H1 (cell line): ENCODE results near the gene FAM168B. TPM values are rescaled to one million over a fixed set of nuclear protein-coding genes. Genes with fewer than 3 reads are reported as not detected.

ENCODE experiments used
- CTCF ChIA-PET: fragments of 300-600 bp; sonication (Branson Sonifier 250); formaldehyde crosslinking; loops from one replicate; lab custom pipeline; 2021; ENCODE audit not compliant: partially characterized antibody; lab: Charles Lee
- POLR2A ChIA-PET: fragments of 300-600 bp; sonication (Branson Sonifier 250); formaldehyde crosslinking; loops from one replicate; lab custom pipeline; 2021; ENCODE audit warnings: inconsistent platforms; ENCODE audit not compliant: partially characterized antibody; lab: Charles Lee
- DNase-seq, 2 experiments: peaks; one replicate each; pipeline versions ENCODE4 v3.0.0 to v3.0.0-alpha.2; 2010 to 2022; ENCODE audit warnings: low spot score in 2 of 2, low read depth in 1 of 2, mixed read lengths in 1 of 2
- FAIRE-seq: peaks from 2 replicates; lab custom pipeline; 2011; peaks lifted over from hg19 to GRCh38; lab: Jason Lieb, UNC
- H2AFZ ChIP-seq: 2 replicates; pipeline ENCODE4 v1.8.1; 2012; ENCODE audit warnings: low read length, inconsistent platforms
- H2AK5ac ChIP-seq: 2 replicates; pipeline ENCODE4 v1.6.1; 2013; ENCODE audit warnings: low read depth, low read length
- H2BK120ac ChIP-seq: replicated peaks from 2 replicates; pipeline ENCODE3; 2013; ENCODE audit warnings: low read depth, low read length, inconsistent platforms
- H2BK12ac ChIP-seq: 2 replicates; pipeline ENCODE4 v1.6.1; 2013; ENCODE audit warnings: low read depth, low read length
- H2BK15ac ChIP-seq: 2 replicates; pipeline ENCODE4 v1.6.1; 2013; ENCODE audit warnings: low read length
- H2BK20ac ChIP-seq: 2 replicates; pipeline ENCODE4 v1.6.1; 2013; ENCODE audit warnings: low read length
- H2BK5ac ChIP-seq: 2 replicates; pipeline ENCODE4 v1.6.1; 2013; ENCODE audit warnings: low read depth, low read length
- H3K14ac ChIP-seq: 2 replicates; pipeline ENCODE4 v1.6.1; 2013; ENCODE audit warnings: inconsistent platforms; ENCODE audit not compliant: insufficient read length
- H3K18ac ChIP-seq: 2 replicates; pipeline ENCODE4 v1.6.1; 2013; ENCODE audit warnings: low read length; ENCODE audit errors: extremely low read depth
- H3K23ac ChIP-seq: 2 replicates; pipeline ENCODE4 v1.6.1; 2013; ENCODE audit warnings: inconsistent platforms; ENCODE audit not compliant: insufficient read length
- H3K23me2 ChIP-seq: 2 replicates; pipeline ENCODE4 v1.6.1; 2013; ENCODE audit warnings: low read depth, low read length
- H3K27ac ChIP-seq: 2 replicates; pipeline ENCODE4 v1.6.1; 2011; ENCODE audit warnings: low read depth, low read length, inconsistent platforms
- H3K27me3 ChIP-seq, 4 experiments: replicated peaks in 1 of 4; 1 replicate in 1 of 4; 2 replicates in 3 of 4; pipeline versions ENCODE4 v1.6.1 to v1.8.1; 2011 to 2013; ENCODE audit warnings: low read length in 3 of 4, mild to moderate bottlenecking in 3 of 4, inconsistent platforms in 2 of 4, mixed read lengths in 2 of 4, moderate library complexity in 1 of 4; ENCODE audit not compliant: control insufficient read depth in 3 of 4, insufficient read depth in 3 of 4; ENCODE audit errors: extremely low read depth in 1 of 4
- H3K36me3 ChIP-seq, 4 experiments: 2 replicates each; pipeline versions ENCODE4 v1.6.1 to v1.8.1; 2011 to 2013; ENCODE audit warnings: mild to moderate bottlenecking in 4 of 4, low read length in 3 of 4, moderate library complexity in 2 of 4, control low read depth in 1 of 4, inconsistent platforms in 1 of 4; ENCODE audit not compliant: insufficient read depth in 4 of 4, control insufficient read depth in 2 of 4
- H3K4ac ChIP-seq: replicated peaks from 2 replicates; pipeline ENCODE3; 2013; ENCODE audit warnings: low read length, low read depth, mixed read lengths, inconsistent platforms; ENCODE audit not compliant: insufficient read length
- H3K4me1 ChIP-seq, 4 experiments: replicated peaks in 1 of 4; 1 replicate in 1 of 4; 2 replicates in 3 of 4; pipeline versions ENCODE4 v1.6.1 to v1.8.1; 2011 to 2013; ENCODE audit warnings: low read length in 3 of 4, inconsistent platforms in 2 of 4, mixed read lengths in 1 of 4; ENCODE audit not compliant: insufficient read depth in 4 of 4, control insufficient read depth in 3 of 4
- H3K4me2 ChIP-seq, 2 experiments: 2 replicates each; pipeline versions ENCODE4 v1.6.1 to v1.8.1; 2011 to 2013; ENCODE audit warnings: low read depth in 2 of 2, low read length in 2 of 2, control low read depth in 1 of 2, inconsistent platforms in 1 of 2, mild to moderate bottlenecking in 1 of 2; ENCODE audit not compliant: insufficient read depth in 1 of 2
- H3K4me3 ChIP-seq, 4 experiments: fragments of 200-600, 300-600 bp in 1 of 4; sonication (generic), shearing (Covaris generic), sonication (Bioruptor Twin) in 1 of 4; 2 replicates each; pipeline versions ENCODE4 v1.5.1 to v1.8.1; 2011 to 2016; ENCODE audit warnings: low read length in 4 of 4, low read depth in 3 of 4, control low read depth in 2 of 4, inconsistent platforms in 2 of 4, mild to moderate bottlenecking in 2 of 4, mixed read lengths in 1 of 4, moderate library complexity in 1 of 4; ENCODE audit not compliant: insufficient read depth in 2 of 4; ENCODE audit errors: extremely low read depth in 1 of 4
- H3K56ac ChIP-seq: replicated peaks from 2 replicates; pipeline ENCODE3; 2013; ENCODE audit warnings: low read depth, mild to moderate bottlenecking, mixed read lengths, low read length, inconsistent platforms; ENCODE audit not compliant: insufficient read length
- H3K79me1 ChIP-seq: 2 replicates; pipeline ENCODE4 v1.6.1; 2013; ENCODE audit warnings: low read depth, low read length, control low read depth
- H3K79me2 ChIP-seq, 2 experiments: 2 replicates each; pipeline versions ENCODE4 v1.6.1 to v1.8.1; 2012 to 2013; ENCODE audit warnings: low read length in 2 of 2, mild to moderate bottlenecking in 2 of 2, inconsistent platforms in 1 of 2; ENCODE audit not compliant: insufficient read depth in 2 of 2, control insufficient read depth in 1 of 2
- H3K9ac ChIP-seq, 4 experiments: replicated peaks in 1 of 4; 1 replicate in 1 of 4; 2 replicates in 3 of 4; pipeline versions ENCODE4 v1.6.1 to v1.8.1; 2011 to 2013; ENCODE audit warnings: low read depth in 3 of 4, low read length in 3 of 4, control low read depth in 2 of 4, mild to moderate bottlenecking in 2 of 4, moderate library complexity in 2 of 4, inconsistent platforms in 1 of 4; ENCODE audit errors: extremely low read depth in 1 of 4
- H3K9me3 ChIP-seq, 2 experiments: 2 replicates each; pipeline versions ENCODE4 v1.6.1 to v1.8.1; 2012 to 2013; ENCODE audit warnings: mild to moderate bottlenecking in 2 of 2, moderate library complexity in 2 of 2, control low read depth in 1 of 2, inconsistent platforms in 1 of 2, low read depth in 1 of 2, low read length in 1 of 2, mixed read lengths in 1 of 2; ENCODE audit not compliant: insufficient read depth in 2 of 2
- H4K20me1 ChIP-seq, 2 experiments: replicated peaks in 1 of 2; 2 replicates each; pipeline versions ENCODE3 to v1.8.1; 2011 to 2013; ENCODE audit warnings: inconsistent platforms in 2 of 2, low read length in 2 of 2, mild to moderate bottlenecking in 1 of 2; ENCODE audit not compliant: insufficient read depth in 2 of 2, control insufficient read depth in 1 of 2
- H4K5ac ChIP-seq: 2 replicates; pipeline ENCODE4 v1.6.1; 2013; ENCODE audit warnings: low read length, low read depth, mixed read lengths, inconsistent platforms; ENCODE audit not compliant: insufficient read length
- H4K8ac ChIP-seq: 2 replicates; pipeline ENCODE4 v1.8.0; 2013; ENCODE audit warnings: mild to moderate bottlenecking, moderate library complexity, low read length, inconsistent platforms; ENCODE audit not compliant: insufficient read depth; ENCODE audit errors: extremely low read depth
- H4K91ac ChIP-seq: replicated peaks from 2 replicates; pipeline ENCODE3; 2013; ENCODE audit warnings: low read length, mixed read lengths, inconsistent platforms; ENCODE audit not compliant: insufficient read length
- ATF2 ChIP-seq: IDR thresholded peaks from 2 replicates; pipeline ENCODE4 v1.6.1; 2012; ENCODE audit warnings: low read length, inconsistent platforms
- CBX5 ChIP-seq: fragments of 300-800, 300-1000 bp; sonication (generic); IDR thresholded peaks from 2 replicates; pipeline ENCODE4 v1.7.1; 2016; ENCODE audit warnings: antibody characterized with exemption, low read length, low read depth
- CTBP2 ChIP-seq: IDR thresholded peaks from 2 replicates; pipeline ENCODE4 v1.7.0; 2011; ENCODE audit warnings: borderline replicate concordance, mild to moderate bottlenecking, moderate library complexity, mixed read lengths, low read length; ENCODE audit not compliant: insufficient read depth, insufficient read length
- KDM5A ChIP-seq: fragments of 200-600 bp; IDR thresholded peaks from 2 replicates; pipeline ENCODE4 v1.7.1; 2012; ENCODE audit warnings: mild to moderate bottlenecking, low read length, inconsistent platforms, mixed read lengths
- MAFK ChIP-seq: IDR thresholded peaks from 2 replicates; pipeline ENCODE4 v1.6.1; 2012; ENCODE audit warnings: low read depth, mild to moderate bottlenecking, improper control_type of control experiment, low read length
- POU5F1 ChIP-seq: IDR thresholded peaks from 2 replicates; pipeline ENCODE4 v1.6.1; 2011; ENCODE audit warnings: low read depth, mild to moderate bottlenecking, low read length, moderate library complexity
- RXRA ChIP-seq: IDR thresholded peaks from 2 replicates; pipeline ENCODE4 v1.6.1; 2011; ENCODE audit warnings: low read depth, mild to moderate bottlenecking, low read length, moderate library complexity; ENCODE audit not compliant: insufficient read depth
- SP1 ChIP-seq: IDR thresholded peaks from 2 replicates; pipeline ENCODE4 v1.6.1; 2011; ENCODE audit warnings: low read depth, low read length
- TAF1 ChIP-seq: IDR thresholded peaks from 2 replicates; pipeline ENCODE4 v1.6.1; 2011; ENCODE audit warnings: mild to moderate bottlenecking, low read depth, low read length
- TAF7 ChIP-seq: optimal IDR thresholded peaks from 2 replicates; pipeline ENCODE3; 2011; ENCODE audit warnings: low read depth, mild to moderate bottlenecking, inconsistent platforms, low read length, moderate library complexity, borderline replicate concordance
- TEAD4 ChIP-seq: IDR thresholded peaks from 2 replicates; pipeline ENCODE4 v1.6.1; 2012; ENCODE audit warnings: low read depth, low read length, inconsistent platforms, mixed read lengths
- WGBS, 2 experiments: shearing (Covaris generic) in 1 of 2; methylation state at CpG; one replicate each; pipeline versions ENCODE4 v1.1.6 to v1.1.7; 2013 to 2015; ENCODE audit warnings: low lambda C conversion rate in 2 of 2, mixed read lengths in 2 of 2, inconsistent platforms in 1 of 2, low coverage in 1 of 2, missing lambda C conversion rate in 1 of 2; ENCODE audit not compliant: insufficient replicate concordance in 2 of 2, insufficient coverage in 1 of 2, insufficient read length in 1 of 2; ENCODE audit errors: extremely low coverage in 1 of 2, missing lambda C conversion rate in 1 of 2; 5-methylcytosine and 5-hydroxymethylcytosine counted together
- polyA plus RNA-seq, 7 experiments: library from polyadenylated mRNA; depleted of rRNA in 3 of 7; stranded (reverse) in 5 of 7; unstranded in 2 of 7; fragments of >200 nt in 5 of 7; fragments of 200-250 nt in 2 of 7; gene quantifications; 1 replicate in 5 of 7; 2 replicates in 1 of 7; 4 replicates in 1 of 7; pipeline versions ENCODE4 v1.2.1 to v1.2.3, GENCODE V29; 2011 to 2013; ENCODE audit warnings: missing spikeins in 2 of 7, mixed read lengths in 2 of 7
- total RNA-seq: library from RNA; stranded (reverse); fragmentation: NEBNext Ultra II Directional; extraction: Animal tissue kit (Norgen Biotek cat#: 25700); gene quantifications from 2 replicates; pipeline ENCODE4 v1.2.1, GENCODE V29; 2021

FAM168B gene
- total and polyA plus RNA-seq, 2 of the 8 experiments (the other 6 are each of a cell fraction or from before 2014, with no cell fraction given), result 61.9 to 123 TPM

DNA sequence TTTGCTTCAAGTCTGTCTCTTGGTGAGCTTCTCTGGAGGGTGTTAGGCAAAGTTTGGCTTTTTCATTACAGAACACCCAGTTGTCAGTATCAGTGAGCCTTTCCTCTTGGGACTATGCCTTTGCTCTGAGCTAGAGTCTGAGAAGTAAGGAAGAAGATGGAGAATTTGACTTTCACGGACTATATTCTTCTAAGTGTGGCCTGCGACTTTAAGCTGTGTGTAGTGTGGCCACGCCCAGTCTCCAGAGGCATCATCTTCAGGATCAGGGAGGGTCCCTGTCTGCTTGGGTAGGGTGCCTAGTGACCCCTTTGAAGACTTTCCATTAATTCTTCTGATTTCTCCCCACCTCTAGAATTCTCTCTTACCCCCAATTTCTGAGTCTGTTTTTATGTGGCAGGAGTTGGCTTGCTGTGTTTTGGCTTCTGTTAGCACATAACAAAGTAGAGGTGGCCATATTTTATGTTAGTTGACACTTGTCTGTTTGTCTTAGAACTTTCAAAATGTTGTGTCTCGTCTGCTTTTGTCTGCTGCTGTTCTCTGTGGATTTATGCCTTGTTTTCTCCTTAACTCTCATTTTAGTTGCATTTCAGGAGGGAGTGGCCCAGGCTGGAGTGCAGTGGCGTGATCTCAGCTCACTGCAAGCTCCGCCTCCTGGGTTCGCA lies 20.4 kb upstream of the FAM168B start:
- DNase-seq (no peak), FAIRE-seq (no peak)
- Histone ChIP-seq H3K56ac (no peak overlapping the region), H3K14ac (no peak overlapping the region), H3K9ac (no peak overlapping the region), H2AK5ac (no peak overlapping the region), H2BK15ac (no peak overlapping the region), H4K91ac (no peak overlapping the region), H3K23ac (no peak overlapping the region), H3K36me3 (peaks cover 0 to 3% (median 0%) of the 10 kb centered on the region in 4 experiments; a peak in 1 of 8 replicates), H3K4ac (no peak overlapping the region), H2BK120ac (no peak overlapping the region), H2BK20ac (no peak overlapping the region), H3K27ac (no peak overlapping the region), H4K8ac (no peak overlapping the region), H3K79me2 (peaks cover 12 to 96% of the 10 kb centered on the region in 2 experiments), H2AFZ (no peak overlapping the region), H4K5ac (no peak overlapping the region), H3K79me1 (peaks cover 12% of the 10 kb centered on the region), H3K9me3 (no peaks in the 10 kb centered on the region), H3K18ac (no peak overlapping the region), H2BK12ac (no peak overlapping the region; the same call in 1 of the 2 replicates), H3K4me1 (peaks cover 0 to 13% (median 5%) of the 10 kb centered on the region in 4 experiments; a peak in 2 of 7 replicates), H3K4me2 (no peak overlapping the region), H4K20me1 (peaks cover 6 to 11% of the 10 kb centered on the region in 2 experiments), H3K4me3 (no peak overlapping the region), H3K23me2 (no peaks in the 10 kb centered on the region), H2BK5ac (no peak overlapping the region), H3K27me3 (no peaks in the 10 kb centered on the region)
- ChIA-PET POLR2A (interaction anchor here (1.3 to 2.5 kb wide), 2 partner anchors 21 to 23 kb away, joined by 5 to 7 read pairs; no protein-coding TSS in a partner anchor), CTCF (interaction anchor here (1.0 to 1.5 kb wide), 2 partner anchors 11 to 12 kb away, joined by 3 read pairs; no protein-coding TSS in a partner anchor)
- WGBS, 2 experiments, result 90% methylated on average over 7 of the region's 7 CpGs; no CpG with 5 or more reads in 1 of the 2 experiments
- TF ChIP-seq TAF7, result no peak
- no peak for TF ChIP-seq SP1
- TF ChIP-seq KDM5A, result no peak
- no peak for TF ChIP-seq TAF1
- no peak for TF ChIP-seq CTBP2
- TF ChIP-seq ATF2, result no peak
- TF ChIP-seq MAFK, result no peak
- no peak for TF ChIP-seq TEAD4
- no peak for TF ChIP-seq RXRA
- no peak for TF ChIP-seq POU5F1
- no peak for TF ChIP-seq CBX5
